ENCODE results near the gene CAPZB.

The CAPZB gene

GRCh38 chr1:19345391-19345790, 139.9 kb downstream of the CAPZB start:
- DNase-seq (ENCODE audit: low read depth), result no peak

GRCh38 chr1:19344831-19345230, 140.5 kb downstream of the CAPZB start:
- no peak for DNase-seq (ENCODE audit: low read depth)

DNA sequence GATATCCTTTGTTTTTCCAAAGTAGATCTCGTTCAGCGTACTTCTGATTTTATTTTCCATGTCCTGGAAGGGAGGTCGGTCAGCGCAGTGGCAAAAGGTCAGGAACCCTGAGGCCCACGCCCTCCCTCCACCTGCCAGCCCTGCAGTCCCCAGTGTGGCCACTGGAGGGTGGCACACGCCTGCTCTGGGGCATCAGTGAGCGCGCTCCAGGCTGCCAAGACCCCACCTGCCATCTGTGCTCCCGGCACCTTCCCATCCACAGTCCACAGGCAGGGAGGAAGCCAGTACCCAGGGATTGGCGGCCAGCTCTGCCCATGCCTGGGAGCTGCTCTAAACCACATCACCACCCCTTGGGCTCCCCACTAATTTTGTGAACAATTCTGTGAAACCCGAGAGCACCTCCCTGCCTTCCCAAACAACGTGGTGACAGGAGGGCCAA, 140.9 kb downstream of the CAPZB start:
- DNase-seq (ENCODE audit: low read depth), result no peak

- DNase-seq (ENCODE audit: low read depth), result no peak
Measured at GRCh38 chr1:19343617-19344350, 141.6 kb downstream of the CAPZB start.

- DNase-seq (ENCODE audit: low read depth), result no peak
Measured at GRCh38 chr1:19342894-19343616, 142.3 kb downstream of the CAPZB start.

- no peak for DNase-seq (ENCODE audit: low read depth)
Measured at GRCh38 chr1:19342062-19342750, 143.1 kb downstream of the CAPZB start.

DNA sequence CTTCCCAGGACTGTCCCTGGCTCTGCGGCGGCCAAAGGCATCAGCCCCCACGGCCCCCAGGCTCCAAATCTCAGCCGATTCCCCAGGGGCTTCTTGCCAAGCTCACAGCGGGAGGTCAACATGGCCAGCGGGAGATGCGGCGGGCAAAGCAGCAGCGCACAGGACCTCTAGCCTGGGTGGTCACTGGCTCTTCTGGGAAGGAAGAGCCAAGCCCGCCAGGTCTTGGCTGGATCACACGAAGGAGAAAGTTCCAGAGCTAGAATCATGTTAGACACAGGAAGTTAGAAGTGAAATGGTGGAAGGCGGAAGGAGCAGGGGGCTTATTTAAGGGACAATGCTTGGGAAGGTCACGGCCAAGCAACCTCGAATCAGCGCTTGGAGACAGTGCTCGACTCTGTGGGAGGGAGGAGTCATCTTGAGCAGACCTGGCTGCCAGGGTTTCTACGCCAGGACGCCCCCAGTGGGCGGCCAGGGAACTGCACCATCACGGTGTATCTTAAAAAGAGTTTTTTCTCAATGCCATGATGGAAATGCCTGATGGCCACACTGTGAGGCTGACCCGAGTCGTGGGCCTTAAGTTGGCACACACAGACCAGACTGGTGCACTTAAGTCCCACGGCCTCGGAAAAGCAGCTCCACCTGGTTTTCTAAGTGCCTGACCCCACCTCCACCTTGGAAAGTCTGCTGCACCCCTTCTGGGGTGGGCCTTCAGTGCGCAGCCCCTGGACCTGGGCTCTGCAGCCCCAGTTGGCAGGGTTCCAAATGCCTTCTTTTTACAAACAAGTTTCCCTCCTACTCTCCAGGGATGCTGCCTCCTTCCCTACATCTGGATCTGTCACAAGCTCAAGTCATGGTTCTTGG, 143.9 kb downstream of the CAPZB start:
- DNase-seq (ENCODE audit: low read depth), result peak; percentile 41

DNA sequence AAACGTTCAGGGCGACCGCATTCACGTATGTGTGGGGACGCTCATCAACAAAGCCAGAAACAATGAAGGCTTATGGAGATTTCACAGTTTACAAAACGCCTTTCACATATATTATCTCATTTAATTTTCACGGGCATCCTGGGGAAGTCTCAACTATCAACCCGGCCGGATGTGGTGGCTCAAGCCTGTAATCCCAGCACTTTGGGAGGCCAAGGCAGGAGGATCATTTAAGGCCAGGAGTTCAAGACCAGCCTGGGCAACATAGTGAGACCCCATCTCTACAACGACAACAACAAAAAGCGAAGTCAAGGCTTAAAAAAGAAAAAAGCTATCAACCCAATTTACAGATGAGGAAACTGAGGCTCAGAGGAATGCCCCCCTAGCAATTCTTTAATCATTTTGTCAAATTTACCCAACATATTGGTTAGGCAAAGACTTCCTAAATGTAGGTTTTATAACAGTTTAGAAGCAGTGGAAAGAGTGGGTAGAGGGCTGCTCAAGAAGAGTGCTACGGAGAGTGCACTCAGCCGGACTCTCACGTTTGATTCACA, 144.9 kb downstream of the CAPZB start:
- no peak for DNase-seq (ENCODE audit: low read depth)

DNA sequence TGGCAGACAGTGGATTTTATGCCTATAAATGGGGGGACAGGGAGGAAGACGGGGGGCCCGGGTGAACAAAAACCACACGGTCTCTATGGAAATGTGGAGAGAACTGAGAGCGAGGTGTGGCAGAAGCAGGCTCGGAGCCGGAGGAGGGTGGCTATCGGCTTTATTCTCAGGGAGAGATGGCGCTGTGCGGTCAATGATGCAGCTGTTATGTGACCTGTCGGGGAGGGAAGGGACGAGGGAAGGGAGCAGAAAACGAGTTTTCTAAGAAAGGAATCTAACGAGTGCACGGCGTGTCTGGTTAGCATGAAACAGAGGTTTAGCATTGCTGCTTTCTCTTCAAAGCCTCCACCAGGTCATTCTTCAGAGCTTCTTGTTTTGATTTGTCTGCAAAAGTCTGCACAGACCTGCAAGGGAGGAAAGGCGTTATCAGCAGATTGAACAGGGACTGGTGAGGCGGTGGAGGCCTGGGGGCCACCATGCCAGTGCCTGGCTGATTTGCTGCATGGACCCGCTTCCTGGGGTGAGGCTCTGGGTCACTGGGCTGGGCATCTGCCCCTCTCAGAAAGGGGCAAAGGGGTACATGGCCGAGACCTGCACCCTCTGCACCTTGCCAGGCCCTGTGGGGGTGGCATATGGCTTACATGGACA, 146.0 kb downstream of the CAPZB start:
- no peak for DNase-seq (ENCODE audit: low read depth)

DNA sequence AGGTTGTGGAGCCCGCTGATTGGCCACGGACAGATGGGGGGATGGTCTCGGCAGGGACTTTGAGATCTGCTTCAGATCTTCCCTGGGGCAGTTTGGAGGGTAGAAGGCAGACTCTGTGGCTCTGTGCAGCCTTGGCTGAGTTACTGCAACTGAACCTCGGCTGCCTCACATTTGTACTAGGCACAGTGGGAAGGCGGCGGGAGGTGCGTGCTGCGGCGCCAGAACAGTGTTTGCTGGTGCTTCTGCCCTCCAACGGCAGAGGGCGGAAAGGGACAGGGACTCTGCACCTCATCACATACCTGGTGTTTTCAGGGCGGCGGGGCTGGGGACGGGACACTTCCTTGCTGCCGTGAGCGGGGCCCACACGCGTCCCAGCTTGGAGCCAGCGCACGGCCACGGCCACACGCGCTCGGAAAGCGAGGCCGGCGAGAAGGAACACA, 147.0 kb downstream of the CAPZB start:
- DNase-seq (ENCODE audit: low read depth), result no peak

GRCh38 chr1:19337289-19337688, 148.1 kb downstream of the CAPZB start:
- DNase-seq (ENCODE audit: low read depth), result no peak

GRCh38 chr1:19336543-19336942, 148.8 kb downstream of the CAPZB start:
- DNase-seq (ENCODE audit: low read depth), result no peak

DNA sequence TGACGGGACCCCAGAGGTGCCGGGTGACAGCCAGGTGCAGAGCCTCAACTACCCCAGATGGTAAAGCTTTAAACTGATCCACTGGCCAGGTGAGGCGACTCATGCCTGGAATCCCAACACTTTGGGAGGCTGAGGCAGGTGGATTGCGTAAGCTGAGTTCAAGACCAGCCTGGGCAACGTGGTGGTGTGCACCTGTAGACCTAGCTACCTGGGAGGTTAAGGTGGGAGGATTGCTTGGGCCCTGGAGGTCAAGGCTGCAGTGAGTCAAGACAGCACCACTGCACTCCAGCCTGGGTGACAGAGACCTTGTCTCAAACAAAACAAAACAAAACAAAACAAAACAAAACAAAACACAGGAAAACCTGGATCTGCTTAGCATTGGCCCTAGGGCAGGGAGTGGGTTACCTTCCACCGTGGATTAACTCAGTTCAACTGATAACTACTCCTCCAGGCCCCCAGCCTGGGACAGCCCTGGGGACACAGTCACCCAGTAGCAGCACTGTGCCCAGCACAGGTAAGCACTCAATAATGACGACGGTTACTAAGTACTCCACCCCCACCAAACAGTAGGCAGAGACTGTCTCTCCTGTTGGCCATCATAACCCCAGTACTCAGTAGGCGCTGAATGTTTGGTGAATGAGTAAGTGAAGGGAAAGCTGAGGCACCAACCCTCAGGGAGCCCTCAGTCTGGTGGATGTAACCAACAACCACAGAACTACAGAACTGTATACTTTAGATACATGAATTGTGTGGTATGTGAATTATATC, 151.6 kb downstream of the CAPZB start:
- no peak for DNase-seq (ENCODE audit: low read depth)

DNA sequence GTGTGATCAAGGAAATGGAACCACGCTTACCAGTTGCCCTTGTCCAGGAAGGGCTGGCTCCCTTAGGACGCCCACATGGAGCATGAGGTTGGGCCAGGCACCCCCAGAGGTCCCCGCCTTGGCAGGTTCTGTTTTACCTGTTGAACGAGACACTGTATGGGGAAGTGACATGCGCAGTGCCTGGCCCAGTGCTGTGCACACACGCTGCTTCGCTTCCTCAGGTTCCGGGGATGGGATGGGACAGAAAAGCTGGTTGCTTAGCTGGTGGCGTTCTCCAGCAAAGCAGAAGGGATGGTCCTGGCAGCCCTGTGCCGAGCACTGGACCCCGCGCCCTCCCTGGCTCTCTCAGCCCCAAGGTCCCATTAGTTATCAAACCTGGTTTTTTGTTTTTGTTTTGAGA, 152.5 kb downstream of the CAPZB start:
- no peak for DNase-seq (ENCODE audit: low read depth)

- DNase-seq (ENCODE audit: low read depth), result no peak
Measured at GRCh38 chr1:19331262-19331878, 154.0 kb downstream of the CAPZB start.

DNA sequence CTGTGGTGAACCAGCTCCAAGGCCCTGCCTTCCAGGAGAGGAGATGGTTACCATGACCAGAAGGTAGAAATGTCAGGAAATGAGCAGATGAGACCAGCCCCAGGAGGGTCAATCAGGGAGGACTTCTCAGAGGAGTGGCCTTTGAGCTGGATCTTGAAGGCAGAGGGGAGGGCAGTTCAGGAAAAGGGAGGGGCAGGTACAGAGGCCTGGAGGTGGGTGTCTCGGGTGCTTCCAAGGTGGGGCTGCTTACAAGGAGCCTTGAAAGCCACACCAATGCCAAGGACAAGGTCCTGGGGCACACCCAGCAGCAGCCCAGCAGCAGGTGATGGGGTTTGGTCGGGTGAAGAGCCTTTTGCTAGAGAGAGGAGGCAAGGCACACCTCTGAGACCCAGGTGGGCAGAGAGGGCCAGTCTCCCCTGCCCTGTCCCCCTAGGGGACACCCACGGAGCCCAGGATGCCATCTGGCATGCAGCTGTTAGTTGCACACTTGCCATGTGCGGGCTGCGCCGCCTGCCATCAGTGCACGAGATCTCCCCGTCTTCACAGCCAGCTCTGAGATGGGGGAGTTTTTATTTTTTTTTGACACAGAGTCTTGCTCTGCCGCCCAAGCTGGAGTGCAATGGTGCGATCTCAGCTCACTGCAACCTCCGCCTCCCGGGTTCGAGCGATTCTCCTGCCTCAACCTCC, 154.7 kb downstream of the CAPZB start:
- no peak for DNase-seq (ENCODE audit: low read depth)

GRCh38 chr1:19329611-19330010, 155.7 kb downstream of the CAPZB start:
- no peak for DNase-seq (ENCODE audit: low read depth)

- DNase-seq (ENCODE audit: low read depth), result no peak
Measured at GRCh38 chr1:19329188-19329587, 156.2 kb downstream of the CAPZB start.

- DNase-seq (ENCODE audit: low read depth), result no peak
Measured at GRCh38 chr1:19328486-19328885, 156.9 kb downstream of the CAPZB start.

Measured in T-helper 22 cell (primary cell).